GM21360 (cell line): Measurements from ENCODE around the gene RAB27B.

ENCODE experiments used
- ATAC-seq: cut with Tn5 transposase; IDR thresholded peaks from one replicate; pipeline ENCODE4 v1.9.1; 2021; ENCODE audit warnings: mild to moderate bottlenecking, moderate library complexity; ENCODE audit not compliant: unreplicated experiment

Gene RAB27B

GRCh38 chr18:54906331-54907185 is 78.3 kb downstream of the RAB27B start:
- no peak for ATAC-seq

GRCh38 chr18:54909538-54909937 is 81.3 kb downstream of the RAB27B start:
- ATAC-seq, result no peak

- no peak for ATAC-seq
These were observed 82.1 kb downstream of the RAB27B start for GRCh38 chr18:54910161-54910919.

- ATAC-seq, result no peak
These were observed 83.3 kb downstream of the RAB27B start for GRCh38 chr18:54911551-54911950.

GRCh38 chr18:54914816-54915215 is 86.5 kb downstream of the RAB27B start:
- no peak for ATAC-seq

GRCh38 chr18:54916507-54916906 is 88.2 kb downstream of the RAB27B start:
- ATAC-seq, result no peak

- ATAC-seq, result no peak
These were observed 89.8 kb downstream of the RAB27B start for GRCh38 chr18:54918060-54918459.

- ATAC-seq, result no peak
These were observed 91.1 kb downstream of the RAB27B start for GRCh38 chr18:54919412-54919811.

- ATAC-seq, result no peak
These were observed 95.2 kb downstream of the RAB27B start for GRCh38 chr18:54923339-54923956.

- no peak for ATAC-seq
These were observed 96.7 kb downstream of the RAB27B start for GRCh38 chr18:54924948-54925347.

GRCh38 chr18:54926593-54927325 is 98.5 kb downstream of the RAB27B start:
- no peak for ATAC-seq

GRCh38 chr18:54928236-54928635 is 100.0 kb downstream of the RAB27B start:
- no peak for ATAC-seq

GRCh38 chr18:54931152-54931551 is 102.9 kb downstream of the RAB27B start:
- no peak for ATAC-seq

GRCh38 chr18:54932472-54932871 is 104.2 kb downstream of the RAB27B start:
- ATAC-seq, result no peak

- no peak for ATAC-seq
These were observed 110.2 kb downstream of the RAB27B start for GRCh38 chr18:54938506-54938905.

- no peak for ATAC-seq
These were observed 111.2 kb downstream of the RAB27B start for GRCh38 chr18:54939361-54939917.

- no peak for ATAC-seq
These were observed 113.9 kb downstream of the RAB27B start for GRCh38 chr18:54942144-54942543.

GRCh38 chr18:54942569-54942968 is 114.3 kb downstream of the RAB27B start:
- ATAC-seq, result no peak
